Upper lobe of left lung (tissue), 4 donors: ENCODE results near the gene SNX13.

ENCODE experiments used
- POLR2AphosphoS5 ChIP-seq, 2 donors: sonication (generic); formaldehyde crosslinking; IDR thresholded peaks; one replicate each; pipeline ENCODE4 v1.5.1; 2017; ENCODE audit warnings: antibody characterized with exemption in 2 of 2
- TF ChIP-seq, protein P1 (sequence below), 6 experiments: fragments of 450-650 bp in 4 of 6; fragments of 200-600 bp in 2 of 6; sonication (generic) in 2 of 6; IDR thresholded peaks; one replicate each; pipeline ENCODE4 v1.5.1; 2016 to 2019; ENCODE audit warnings: antibody characterized with exemption in 6 of 6

DNA sequence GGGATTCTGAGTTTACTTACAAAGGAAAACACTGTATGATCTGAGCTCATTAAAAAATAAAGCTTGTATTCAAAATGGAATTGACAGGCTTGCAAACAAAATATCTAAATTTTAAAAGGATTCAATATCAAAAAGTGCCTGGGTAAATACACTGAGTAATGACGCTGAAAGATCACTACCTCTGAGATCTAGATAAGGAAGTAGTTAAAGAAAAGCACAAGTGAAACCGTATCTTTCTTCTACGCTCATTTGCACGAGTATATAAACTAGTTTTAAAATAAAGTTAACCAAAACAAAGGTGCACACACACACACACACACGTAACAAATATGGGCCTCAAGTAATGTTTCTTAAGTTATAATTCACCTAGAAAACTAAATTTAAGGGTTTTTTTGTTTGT, 93.4 kb downstream of the SNX13 start:
- TF ChIP-seq, protein P1, sequence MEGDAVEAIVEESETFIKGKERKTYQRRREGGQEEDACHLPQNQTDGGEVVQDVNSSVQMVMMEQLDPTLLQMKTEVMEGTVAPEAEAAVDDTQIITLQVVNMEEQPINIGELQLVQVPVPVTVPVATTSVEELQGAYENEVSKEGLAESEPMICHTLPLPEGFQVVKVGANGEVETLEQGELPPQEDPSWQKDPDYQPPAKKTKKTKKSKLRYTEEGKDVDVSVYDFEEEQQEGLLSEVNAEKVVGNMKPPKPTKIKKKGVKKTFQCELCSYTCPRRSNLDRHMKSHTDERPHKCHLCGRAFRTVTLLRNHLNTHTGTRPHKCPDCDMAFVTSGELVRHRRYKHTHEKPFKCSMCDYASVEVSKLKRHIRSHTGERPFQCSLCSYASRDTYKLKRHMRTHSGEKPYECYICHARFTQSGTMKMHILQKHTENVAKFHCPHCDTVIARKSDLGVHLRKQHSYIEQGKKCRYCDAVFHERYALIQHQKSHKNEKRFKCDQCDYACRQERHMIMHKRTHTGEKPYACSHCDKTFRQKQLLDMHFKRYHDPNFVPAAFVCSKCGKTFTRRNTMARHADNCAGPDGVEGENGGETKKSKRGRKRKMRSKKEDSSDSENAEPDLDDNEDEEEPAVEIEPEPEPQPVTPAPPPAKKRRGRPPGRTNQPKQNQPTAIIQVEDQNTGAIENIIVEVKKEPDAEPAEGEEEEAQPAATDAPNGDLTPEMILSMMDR (IDR thresholded peaks at IDR 0.05): no peak
- TF ChIP-seq POLR2AphosphoS5 (IDR thresholded peaks at IDR 0.05): no peak
